ENCODE measurements around the gene LSG1.
"Not testable (repeated sequence)": the region's sequence is repeated elsewhere in the genome, so short reads cannot be mapped to it uniquely, and the experiment has no call there.

Gene LSG1

DNA sequence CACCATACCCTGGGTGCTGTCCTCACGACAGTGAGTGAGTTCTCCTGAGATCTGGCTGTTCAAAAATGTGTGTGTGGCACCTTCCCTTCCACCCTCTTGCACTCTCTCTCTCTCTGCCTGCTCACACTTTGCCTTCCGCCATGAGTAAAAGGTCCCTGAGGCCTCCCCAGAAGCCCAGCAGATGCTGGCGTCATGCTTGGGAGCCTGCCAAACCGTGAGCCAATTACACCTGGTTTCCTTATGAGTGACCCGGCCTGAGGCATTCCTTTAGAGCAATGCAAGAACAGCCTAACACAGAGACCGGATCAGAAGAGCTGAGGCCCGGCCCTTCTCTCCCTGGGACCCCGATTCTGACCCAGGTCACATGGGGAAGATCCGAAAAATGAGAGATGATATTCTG is 54.2 kb downstream of the LSG1 start:
- DNase-seq = no peak

DNA sequence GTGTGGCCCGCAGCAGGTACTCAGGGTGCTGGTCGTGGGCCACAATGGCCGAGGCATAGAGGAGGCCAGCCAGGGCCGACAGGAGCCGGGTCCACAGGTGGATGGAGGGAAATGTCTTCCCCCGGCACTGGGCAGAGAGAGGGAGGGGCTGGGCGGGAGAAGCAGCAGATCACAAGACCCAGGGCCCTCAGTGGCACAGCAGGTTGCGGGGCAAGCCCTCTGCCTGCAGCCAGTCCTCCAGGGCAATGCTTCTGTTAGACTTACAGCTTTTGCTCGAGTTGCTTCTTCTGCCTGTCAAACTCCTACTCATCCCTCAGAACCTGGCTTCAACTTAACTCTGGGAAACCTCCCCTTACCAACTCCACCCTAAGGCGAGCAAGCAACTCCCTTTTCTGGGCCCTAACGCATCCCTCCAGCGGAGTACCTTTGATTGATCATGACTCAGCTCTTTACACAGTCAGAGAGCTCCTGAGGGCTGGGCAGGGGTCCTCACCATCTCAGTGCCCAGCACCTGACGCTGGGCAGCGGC is 54.8 kb downstream of the LSG1 start:
- no peak for DNase-seq

DNA sequence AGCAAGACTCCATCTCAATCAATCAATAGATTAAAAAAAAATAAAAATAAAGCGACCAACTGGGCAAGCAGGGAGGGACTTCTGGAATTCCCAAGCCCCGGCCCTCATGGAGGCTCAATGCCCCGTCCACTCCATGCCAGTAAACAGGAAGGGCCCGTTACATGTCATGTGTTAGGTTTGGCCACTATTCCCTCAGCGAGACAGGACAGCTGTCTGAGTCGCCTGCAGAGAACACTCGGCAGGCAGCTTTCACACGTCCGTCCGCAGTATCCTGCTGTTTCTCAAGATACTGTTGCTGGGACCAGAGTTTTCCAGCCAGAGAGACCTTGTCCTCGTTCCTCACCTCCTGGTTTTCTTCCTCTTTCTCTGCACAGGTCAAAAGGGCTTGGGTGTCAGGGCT is 56.8 kb downstream of the LSG1 start:
- DNase-seq = no peak

DNA sequence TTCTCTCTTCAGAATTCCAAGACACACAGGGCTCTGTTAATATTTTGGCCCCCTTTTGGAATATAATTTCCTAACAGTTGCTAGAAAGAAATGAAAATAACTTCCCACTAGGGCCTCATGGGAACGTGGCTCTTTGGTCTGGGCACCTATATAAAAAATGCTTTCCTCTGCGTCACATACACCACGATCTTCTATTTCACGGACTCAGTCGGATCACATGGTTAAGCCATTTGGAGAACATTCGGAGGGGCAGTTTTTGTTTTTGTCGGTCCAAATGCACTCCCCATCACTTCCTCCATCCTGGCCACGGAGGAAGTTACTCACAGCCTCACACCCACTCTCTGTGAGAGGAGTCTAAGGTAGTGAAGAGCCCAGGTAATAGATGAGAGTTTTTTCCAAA is 59.8 kb downstream of the LSG1 start:
- DNase-seq = no peak

DNA sequence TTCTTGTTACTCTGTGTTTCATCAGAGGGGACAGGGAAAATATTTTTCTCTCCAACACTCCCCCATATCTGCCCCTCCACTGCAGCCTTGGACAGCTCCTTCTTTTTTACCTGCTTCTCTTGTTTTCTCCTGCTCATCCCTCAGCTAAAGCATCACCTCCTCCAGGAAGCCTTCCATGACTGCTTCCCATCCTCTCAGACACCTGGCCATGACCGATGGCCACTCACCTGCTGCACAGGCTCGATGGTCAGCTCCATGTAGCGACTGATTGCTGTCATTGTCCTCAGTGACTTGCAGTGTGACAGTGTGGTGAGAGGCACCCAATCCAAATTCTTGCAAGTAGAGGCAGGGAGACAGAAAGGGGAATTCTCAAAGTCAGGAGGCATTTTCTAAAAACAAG is 61.3 kb downstream of the LSG1 start:
- no peak for DNase-seq

DNA sequence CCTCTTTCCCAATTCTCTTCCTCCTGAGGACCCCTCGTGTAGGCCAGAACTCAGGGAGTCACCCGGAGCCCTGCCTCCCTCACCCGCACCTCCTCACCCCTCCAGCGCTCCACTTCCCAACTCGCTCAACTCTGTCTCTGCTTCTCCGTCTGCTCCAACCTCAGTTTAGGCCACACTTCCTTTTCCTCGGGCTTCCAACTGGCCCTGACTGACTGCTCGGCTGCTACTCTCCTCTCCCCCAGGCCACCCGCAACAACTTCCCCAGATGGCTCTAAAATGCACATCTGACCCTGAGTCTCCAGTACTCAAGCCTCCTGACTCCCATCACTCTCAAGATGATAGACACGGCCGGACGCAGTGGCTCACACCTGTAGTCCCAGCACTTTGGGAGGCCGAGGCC is 62.4 kb downstream of the LSG1 start:
- no peak for DNase-seq

DNA sequence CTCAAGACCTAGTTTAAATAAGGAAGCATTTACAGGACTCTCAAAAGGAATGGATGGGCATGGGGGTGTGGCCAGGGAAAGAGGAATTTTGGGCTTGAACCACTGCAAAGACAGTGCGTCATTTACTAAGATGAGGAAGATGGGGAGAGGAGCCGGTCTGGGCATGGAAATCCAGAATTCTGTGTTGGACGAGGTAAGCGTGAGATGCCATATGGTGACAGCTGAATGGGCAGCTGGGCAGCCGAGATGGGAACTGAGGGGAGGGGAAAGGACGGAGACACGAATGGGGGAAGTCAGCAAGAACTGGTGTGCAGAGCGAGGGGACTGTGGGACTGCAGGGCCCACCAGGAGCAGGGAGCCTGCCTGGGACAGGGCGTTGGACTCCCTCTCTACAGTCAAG is 63.0 kb downstream of the LSG1 start:
- no peak for DNase-seq

DNA sequence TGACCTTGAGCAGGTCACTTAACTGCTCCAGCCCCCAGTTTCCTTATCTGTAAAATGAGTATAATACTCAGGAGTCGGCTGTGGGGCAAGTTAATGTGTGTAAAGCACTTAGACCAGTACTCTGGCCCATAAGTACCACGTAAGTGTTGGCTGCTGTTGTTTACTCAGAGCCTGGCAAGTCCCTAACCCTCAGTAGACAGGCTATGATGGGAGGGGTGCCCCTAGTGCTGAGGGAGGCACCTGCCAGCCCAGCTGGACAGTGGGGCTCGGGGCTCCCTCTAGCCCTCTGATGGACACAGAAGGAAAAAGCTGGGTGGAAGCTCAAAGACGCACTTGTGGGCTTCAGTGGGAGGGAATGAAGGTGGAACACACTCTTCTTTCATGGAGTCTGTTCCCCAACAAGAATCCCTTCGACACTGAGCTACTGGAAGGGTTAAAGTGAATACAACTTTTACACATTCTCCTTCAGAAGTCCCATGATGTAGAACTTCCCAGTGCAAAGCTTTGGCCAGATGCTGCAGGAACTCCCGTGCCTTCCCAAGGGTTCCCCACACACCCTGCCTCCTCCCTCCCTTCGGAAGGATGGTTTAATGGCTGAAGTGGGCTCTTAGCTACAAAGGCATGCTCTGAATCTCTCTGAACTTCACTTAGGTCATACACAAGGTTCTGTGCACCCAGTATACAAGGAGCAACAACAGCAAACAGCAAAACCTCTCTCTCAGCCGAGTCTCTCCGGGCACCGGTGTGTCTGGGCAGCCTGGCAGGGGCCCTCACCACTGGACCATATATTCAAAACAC is 64.2 kb downstream of the LSG1 start:
- no peak for DNase-seq

DNA sequence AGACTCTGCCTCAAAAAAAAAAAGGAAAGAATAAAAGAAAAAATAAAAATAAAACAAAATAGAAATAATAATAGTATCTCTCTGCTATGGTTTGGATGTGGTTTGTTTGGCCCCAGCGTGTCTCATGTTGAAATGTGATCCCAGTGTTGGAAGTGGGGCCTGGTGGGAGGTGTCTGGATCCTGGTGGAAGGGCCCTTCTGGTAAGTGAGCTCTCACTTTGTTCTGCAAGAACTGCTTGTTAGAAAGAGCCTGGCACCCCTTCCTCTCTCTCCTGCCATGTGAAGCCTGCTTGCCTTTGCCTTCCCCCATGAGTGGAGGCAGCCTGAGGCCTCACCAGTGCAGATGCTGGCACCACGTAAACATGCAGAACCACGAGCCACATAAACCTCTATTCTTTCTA is 65.0 kb downstream of the LSG1 start:
- DNase-seq = no peak

DNA sequence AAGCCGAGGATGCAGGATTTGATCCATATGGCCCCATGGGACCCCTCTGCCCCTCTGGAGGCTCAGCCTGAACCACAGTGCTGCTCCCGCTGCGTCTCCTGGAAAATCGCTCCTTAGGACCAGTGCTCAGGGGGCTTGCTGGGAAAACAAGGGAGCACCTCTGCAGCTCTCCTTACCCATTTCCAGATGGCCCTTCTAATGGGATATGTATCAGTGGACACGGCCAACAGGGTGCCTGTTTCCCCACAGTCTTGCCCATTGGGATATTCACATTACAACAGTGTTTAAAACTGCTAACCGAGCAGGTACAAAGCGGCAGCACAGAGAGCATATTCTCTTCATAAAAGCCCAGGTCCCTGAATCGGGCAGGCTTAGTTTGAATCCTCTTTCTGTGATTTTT is 65.8 kb downstream of the LSG1 start:
- no peak for DNase-seq

DNA sequence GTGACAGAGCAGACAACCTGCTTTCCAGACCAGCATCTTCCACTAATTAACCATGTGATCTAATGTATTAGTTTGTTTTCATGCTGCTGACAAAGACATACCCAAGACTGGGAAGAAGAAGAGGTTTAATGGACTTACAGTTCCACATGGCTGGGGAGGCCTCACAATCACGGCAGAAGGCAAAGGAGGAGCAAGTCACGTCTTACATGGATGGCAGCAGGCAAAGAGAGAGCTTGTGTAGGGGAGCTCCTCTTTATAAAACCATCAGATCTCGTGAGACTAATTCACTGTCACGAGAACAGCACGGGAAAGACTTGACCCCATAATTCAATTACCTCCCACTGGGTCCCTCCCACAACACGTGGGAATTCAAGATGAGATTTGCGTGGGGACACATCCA is 66.7 kb downstream of the LSG1 start:
- DNase-seq = not testable (repeated sequence)

DNA sequence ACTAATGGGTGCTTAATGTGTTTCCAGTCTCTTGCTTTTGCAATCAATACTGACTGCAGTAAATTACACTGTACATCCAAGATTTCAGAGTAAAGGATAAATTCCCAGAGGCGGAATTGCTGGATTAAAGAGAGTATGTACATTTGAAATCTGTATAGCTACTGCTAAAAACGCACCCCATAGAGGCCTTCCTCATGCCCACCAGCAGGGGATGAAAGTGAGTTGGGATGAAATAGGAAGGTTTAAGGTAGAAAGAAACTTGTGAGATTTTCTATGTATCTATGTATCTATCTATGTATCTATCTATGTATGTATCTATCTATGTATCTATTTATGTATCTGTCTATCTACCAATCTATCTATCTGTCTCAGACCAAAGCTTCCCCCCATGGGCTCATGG is 67.2 kb downstream of the LSG1 start:
- no peak for DNase-seq

DNA sequence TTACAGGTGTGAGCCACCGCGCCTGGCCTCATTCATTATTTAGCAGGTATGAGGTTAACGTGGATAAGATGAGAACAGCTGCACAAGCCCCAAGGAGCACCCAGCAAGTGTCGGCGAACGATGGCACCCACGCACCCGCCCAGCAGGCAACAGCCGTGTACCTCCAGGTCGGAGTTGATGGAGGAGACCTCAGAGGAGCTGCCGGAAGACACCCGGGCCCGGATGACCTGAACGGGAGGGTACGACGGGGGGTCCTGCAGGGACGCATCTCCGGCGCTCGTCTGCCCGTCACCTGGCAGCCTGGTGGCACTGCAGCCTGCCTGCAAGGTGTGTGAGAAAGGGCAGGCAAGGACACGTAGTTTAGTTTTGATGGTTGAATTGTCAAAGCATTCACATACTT is 67.9 kb downstream of the LSG1 start:
- DNase-seq = no peak

DNA sequence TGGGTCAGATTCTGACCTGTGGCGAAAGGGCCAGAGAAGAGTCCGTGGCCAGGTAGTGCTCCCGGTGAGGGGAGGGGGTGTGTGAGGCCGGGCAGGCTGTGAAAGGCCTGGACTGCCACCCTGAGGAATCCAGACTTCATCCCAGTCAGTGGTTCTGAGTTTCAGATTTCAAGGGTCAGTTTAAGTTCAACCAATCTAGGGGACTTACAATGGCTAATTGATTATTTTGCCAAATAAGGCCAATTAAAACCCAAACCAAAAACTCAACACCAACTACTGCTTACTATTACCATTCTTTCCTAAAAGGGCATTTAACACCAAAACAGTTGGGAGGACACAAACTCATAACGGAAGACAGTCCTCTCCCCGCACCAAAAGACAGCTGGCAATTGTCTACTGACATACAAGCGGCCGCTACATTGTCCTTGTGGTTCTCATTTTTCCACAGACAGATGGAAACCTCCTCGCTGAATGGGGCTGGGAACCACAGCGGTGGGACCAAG is 69.3 kb downstream of the LSG1 start:
- peak; percentile 58 for DNase-seq

DNA sequence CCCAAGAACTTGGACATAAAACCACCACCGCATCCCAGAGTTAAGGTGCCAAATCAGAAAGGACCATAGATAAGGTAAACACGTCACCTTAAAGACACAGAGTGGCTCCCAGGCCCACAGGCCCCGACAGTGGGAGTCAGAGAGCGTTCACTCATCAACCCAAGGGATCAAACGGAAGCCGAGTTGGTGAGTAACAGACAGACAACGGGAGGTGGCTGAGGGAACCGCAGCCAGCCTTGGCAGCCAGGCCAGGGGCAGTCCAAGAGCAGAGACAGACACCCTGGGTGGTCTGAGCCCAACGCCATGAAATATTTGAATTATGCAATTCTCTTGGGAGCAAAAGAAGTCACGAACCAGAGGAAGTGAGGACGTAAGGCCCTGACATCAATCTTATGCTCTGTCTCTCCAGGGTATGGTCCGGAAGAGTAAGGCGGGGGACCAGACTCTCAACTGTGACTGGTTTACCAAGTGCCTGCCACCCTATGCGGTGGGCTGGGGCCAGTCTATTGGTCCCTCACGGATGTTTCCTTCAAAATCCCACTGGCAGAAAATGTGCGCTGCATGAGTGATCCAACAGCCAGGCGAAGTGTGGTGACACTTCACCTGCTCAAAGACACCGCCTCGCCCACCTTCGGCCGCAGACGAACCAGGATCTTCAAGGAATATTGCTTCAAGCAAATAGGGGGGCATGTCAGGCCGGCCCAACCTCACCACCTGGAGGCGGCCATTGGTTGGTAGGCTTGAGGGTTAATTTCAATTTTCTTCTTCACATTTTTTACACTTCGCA is 73.0 kb downstream of the LSG1 start:
- DNase-seq = no peak

DNA sequence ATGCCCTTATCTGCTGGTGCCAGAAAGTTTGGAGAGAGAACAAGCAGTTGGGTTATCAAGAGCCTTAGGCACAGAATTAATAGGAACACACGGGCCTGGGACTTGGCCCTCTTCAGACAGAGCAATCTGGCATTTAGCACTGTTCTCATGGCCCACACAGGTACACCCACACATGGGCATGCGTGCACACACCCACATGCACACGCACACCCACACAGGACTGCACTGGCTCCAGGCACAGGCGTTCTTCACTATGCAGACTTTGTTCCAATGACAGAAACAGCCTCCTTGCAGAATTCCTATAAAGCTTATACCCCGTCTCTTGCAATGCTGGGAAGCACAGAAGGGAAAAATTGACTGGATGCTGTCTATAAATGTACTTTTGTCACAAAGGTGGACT is 75.1 kb downstream of the LSG1 start:
- DNase-seq = no peak

DNA sequence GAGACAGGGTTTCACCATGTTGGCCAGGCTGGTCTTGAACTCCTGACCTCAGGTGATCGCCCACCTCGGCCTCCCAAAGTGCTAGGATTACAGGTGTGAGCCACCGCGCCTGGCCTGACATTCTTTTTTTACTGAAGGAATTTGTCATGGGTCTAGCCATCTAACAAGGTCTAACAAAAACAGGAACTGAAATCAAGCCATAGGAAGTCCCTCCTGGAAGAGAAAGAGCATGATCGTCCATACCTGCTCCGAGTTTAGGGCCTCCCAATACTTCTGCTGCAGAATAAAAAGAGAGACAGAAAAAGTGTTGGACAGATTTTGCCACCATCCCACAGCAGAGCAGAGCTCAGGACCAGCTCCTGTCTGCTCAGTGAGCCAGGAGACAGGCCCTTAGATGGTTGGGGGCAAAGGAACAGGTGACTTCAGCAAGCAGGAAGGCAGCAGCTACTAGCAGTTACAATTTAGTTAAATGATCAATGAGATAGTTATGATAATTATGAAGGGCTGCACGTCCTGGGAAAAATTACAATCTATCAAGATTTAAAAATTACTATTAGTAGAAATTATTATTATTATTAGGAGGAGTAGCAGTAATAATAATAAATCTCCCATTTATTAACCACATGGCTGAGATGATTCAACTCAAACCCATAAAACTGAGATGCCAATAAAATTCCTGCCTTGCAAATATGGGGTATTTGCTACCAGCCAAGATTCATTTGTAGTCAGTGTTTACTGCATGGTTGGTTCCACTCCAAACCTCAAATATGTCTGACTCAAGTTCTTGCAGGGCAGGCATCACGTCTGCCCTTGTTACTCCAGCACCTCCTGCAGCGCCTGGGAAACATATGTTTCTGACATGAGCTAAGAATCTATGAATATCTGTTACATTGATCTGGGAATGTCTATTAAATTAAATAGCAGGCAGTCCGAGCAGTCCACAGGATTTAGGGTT is 78.9 kb downstream of the LSG1 start:
- DNase-seq = no peak
